ENCODE results near the gene CALML4.
"Not testable (repeated sequence)": the region's sequence is repeated elsewhere in the genome, so short reads cannot be mapped to it uniquely, and the experiment has no call there.

CALML4 gene

GRCh38 chr15:68207176-68207935 is 2.2 kb upstream of the CALML4 start:
- DNase-seq = no peak

- no peak for DNase-seq
Measured at GRCh38 chr15:68206711-68207151, 1.6 kb upstream of the CALML4 start.

GRCh38 chr15:68205954-68206539 is 915 bp upstream of the CALML4 start:
- no peak for DNase-seq

- no peak for DNase-seq
Measured at GRCh38 chr15:68205558-68205944, 419 bp upstream of the CALML4 start.

- DNase-seq = no peak
Measured at GRCh38 chr15:68204361-68204760, 771 bp downstream of the CALML4 start.

GRCh38 chr15:68203956-68204355 is 1.2 kb downstream of the CALML4 start:
- no peak for DNase-seq

GRCh38 chr15:68203486-68203885 is 1.6 kb downstream of the CALML4 start:
- no peak for DNase-seq

- DNase-seq = not testable (repeated sequence)
Measured at GRCh38 chr15:68202994-68203393, 2.1 kb downstream of the CALML4 start.

GRCh38 chr15:68201879-68202261 is 3.3 kb downstream of the CALML4 start:
- DNase-seq = no peak

- DNase-seq = no peak
Measured at GRCh38 chr15:68201153-68201878, 3.8 kb downstream of the CALML4 start.

GRCh38 chr15:68200016-68200861 is 4.9 kb downstream of the CALML4 start:
- no peak for DNase-seq

- DNase-seq = no peak
Measured at GRCh38 chr15:68199340-68199739, 5.8 kb downstream of the CALML4 start.

- DNase-seq = no peak
Measured at GRCh38 chr15:68197661-68198437, 7.3 kb downstream of the CALML4 start.

- no peak for DNase-seq
Measured at GRCh38 chr15:68197170-68197492, 8.0 kb downstream of the CALML4 start.

GRCh38 chr15:68196445-68197169 is 8.5 kb downstream of the CALML4 start:
- no peak for DNase-seq

- no peak for DNase-seq
Measured at GRCh38 chr15:68195336-68196112, 9.6 kb downstream of the CALML4 start.

- no peak for DNase-seq
Measured at GRCh38 chr15:68192804-68193486, 12.2 kb downstream of the CALML4 start.

- DNase-seq = no peak
Measured at GRCh38 chr15:68192117-68192516, 13.0 kb downstream of the CALML4 start.

- no peak for DNase-seq
Measured at GRCh38 chr15:68191555-68191954, 13.6 kb downstream of the CALML4 start.

GRCh38 chr15:68190048-68190447 is 15.1 kb downstream of the CALML4 start:
- DNase-seq = no peak
